ENCODE data around the gene SERPINB3.

GRCh38 chr18:63679820-63680606, 18.3 kb upstream of the SERPINB3 start:
- TF ChIP-seq CTCF (optimal IDR thresholded peaks at IDR 0.05 in 1 of 3, IDR thresholded peaks at IDR 0.05 in 1 of 3, conservative IDR thresholded peaks at IDR 0.05 in 1 of 3; ENCODE audit: extremely low read depth in 1 of 3, insufficient read depth in 2 of 3, low read length in 3 of 3) (peak in 1 of 3 experiments; percentile 17), EZH2 (IDR thresholded peaks at IDR 0.05; ENCODE audit: low read length) (no peak)

All from keratinocyte (primary cell).